ENCODE measurements around the gene ABCF1. TPM values are rescaled to one million over a fixed set of nuclear protein-coding genes. Genes with fewer than 3 reads are reported as not detected.

Gene ABCF1
- total RNA-seq, 1 experiment from 2014 or later, result 96.1 TPM

DNA sequence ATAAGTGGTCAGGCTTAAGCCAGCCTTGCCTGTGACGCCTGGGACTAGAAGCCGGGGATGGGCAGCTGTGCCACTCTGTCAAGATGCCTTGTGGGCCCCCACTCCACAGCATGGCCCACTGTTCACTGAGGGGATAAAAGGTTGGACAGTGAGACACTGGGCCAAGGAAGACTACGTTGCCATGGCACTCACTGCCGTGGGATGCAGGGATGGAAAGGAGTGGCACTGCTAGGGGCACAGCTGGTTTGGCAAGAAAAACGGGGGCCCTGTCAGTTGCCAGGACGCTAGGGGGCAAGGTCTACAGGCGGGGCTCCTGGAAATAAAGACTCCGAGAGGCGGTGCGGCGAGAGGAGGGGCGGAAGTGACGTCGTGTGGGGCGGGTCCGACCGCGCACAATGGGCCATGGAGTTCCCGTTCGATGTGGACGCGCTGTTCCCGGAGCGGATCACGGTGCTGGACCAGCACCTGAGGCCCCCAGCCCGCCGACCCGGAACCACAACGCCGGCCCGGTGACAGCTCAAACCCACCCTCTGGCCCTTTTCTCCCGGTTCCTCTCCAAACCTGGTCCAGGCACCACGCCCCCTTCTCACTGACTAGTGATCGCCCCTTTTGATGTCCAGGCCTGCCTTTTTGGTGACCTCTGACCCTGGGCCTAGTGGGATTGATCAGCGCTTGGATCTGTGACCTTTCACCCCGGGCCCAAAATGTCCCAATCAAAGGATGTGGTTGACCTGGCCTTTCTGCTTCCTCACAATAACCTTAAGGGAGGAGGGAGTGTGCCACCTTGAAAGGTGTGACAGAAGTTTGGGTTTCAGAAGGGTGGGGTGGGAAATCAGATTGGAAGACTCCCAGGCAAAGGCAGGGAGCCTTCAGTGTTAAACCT, 55.5 kb downstream of the ABCF1 start, which contains the start of gene ATAT1:
ATAT1 (plus strand) TSS at position 391 of the 883 bp plus-strand sequence.
- DNase-seq (ENCODE audit: low read depth), result peak; percentile 93

- no peak for DNase-seq (ENCODE audit: low read depth)
Observed at GRCh38 chr6:30635834-30636233, 64.6 kb downstream of the ABCF1 start.

DNA sequence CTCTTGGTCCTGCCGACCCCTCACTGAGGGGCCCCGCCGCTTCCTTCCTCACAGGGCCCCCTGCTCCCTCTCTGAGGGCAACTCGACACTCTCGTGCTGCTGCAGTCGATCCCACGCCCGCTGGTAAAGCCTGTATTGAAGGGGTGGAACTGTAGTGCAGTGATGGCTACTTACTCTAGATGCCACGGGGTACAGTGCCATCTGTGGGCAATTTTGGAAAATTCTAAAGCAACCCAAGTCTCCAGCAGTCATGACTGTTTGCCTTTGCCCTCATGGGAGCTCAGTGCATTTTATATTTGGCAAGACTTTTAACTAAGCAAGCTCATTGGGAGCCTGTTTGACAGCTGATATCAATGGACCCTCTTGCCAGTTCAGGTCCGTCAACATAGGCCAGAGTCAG, 69.2 kb downstream of the ABCF1 start:
- DNase-seq (ENCODE audit: low read depth), result no peak

GRCh38 chr6:30641048-30641447, 69.8 kb downstream of the ABCF1 start:
- DNase-seq (ENCODE audit: low read depth), result no peak

Other genes with a start within 250 kb of the ABCF1 start
- gene TRIM39, start 244.5 kb upstream of the ABCF1 start, total RNA-seq (2014; rRNA removed; shearing (Covaris generic)), result 18.2 and 21.4 TPM in 2 replicates
- gene RPP21, start 226.3 kb upstream of the ABCF1 start, total RNA-seq (2014; rRNA removed; shearing (Covaris generic)), result 160 and 170 TPM in 2 replicates
- gene HLA-E, start 81.9 kb upstream of the ABCF1 start, total RNA-seq (2014; rRNA removed; shearing (Covaris generic)), result 109 and 110 TPM in 2 replicates
- 36.8 and 57.4 TPM in 2 replicates for gene GNL1, start 15.0 kb upstream of the ABCF1 start, total RNA-seq (2014; rRNA removed; shearing (Covaris generic))
- 13.4 and 18.3 TPM in 2 replicates for gene PRR3, start 14.1 kb upstream of the ABCF1 start, total RNA-seq (2014; rRNA removed; shearing (Covaris generic))
- gene PPP1R10, start 45.8 kb downstream of the ABCF1 start, total RNA-seq (2014; rRNA removed; shearing (Covaris generic)), result 29.5 and 30.1 TPM in 2 replicates
- gene MRPS18B, start 46.4 kb downstream of the ABCF1 start, total RNA-seq (2014; rRNA removed; shearing (Covaris generic)), result 93.5 and 102 TPM in 2 replicates
- gene ATAT1, start 55.4 kb downstream of the ABCF1 start, total RNA-seq (2014; rRNA removed; shearing (Covaris generic)), result 1.7 and 2.5 TPM in 2 replicates
- 5.3 and 7.1 TPM in 2 replicates for gene C6orf136, start 75.7 kb downstream of the ABCF1 start, total RNA-seq (2014; rRNA removed; shearing (Covaris generic))
- gene DHX16, start 101.6 kb downstream of the ABCF1 start, total RNA-seq (2014; rRNA removed; shearing (Covaris generic)), result 59.9 and 87.0 TPM in 2 replicates
- 71.6 and 77.5 TPM in 2 replicates for gene PPP1R18, start 115.2 kb downstream of the ABCF1 start, total RNA-seq (2014; rRNA removed; shearing (Covaris generic))
- gene NRM, start 119.5 kb downstream of the ABCF1 start, total RNA-seq (2014; rRNA removed; shearing (Covaris generic)), result 7.5 and 7.8 TPM in 2 replicates
- 12.6 and 21.9 TPM in 2 replicates for gene MDC1, start 145.8 kb downstream of the ABCF1 start, total RNA-seq (2014; rRNA removed; shearing (Covaris generic))
- 1,353 and 1,355 TPM in 2 replicates for gene TUBB, start 148.9 kb downstream of the ABCF1 start, total RNA-seq (2014; rRNA removed; shearing (Covaris generic))
- 370 and 430 TPM in 2 replicates for gene FLOT1, start 171.2 kb downstream of the ABCF1 start, total RNA-seq (2014; rRNA removed; shearing (Covaris generic))
- 344 and 350 TPM in 2 replicates for gene IER3, start 173.1 kb downstream of the ABCF1 start, total RNA-seq (2014; rRNA removed; shearing (Covaris generic))

Data from Daoy (cell line).